GM19240 (cell line): Measurements from ENCODE around the gene ZNF491.
"Not testable (repeated sequence)": the region's sequence is repeated elsewhere in the genome, so short reads cannot be mapped to it uniquely, and the experiment has no call there.

Experiments
- DNase-seq: peaks from one replicate; pipeline ENCODE4 v3.0.0; 2011; ENCODE audit warnings: low spot score; ENCODE audit not compliant: insufficient read length

ZNF491 gene

DNA sequence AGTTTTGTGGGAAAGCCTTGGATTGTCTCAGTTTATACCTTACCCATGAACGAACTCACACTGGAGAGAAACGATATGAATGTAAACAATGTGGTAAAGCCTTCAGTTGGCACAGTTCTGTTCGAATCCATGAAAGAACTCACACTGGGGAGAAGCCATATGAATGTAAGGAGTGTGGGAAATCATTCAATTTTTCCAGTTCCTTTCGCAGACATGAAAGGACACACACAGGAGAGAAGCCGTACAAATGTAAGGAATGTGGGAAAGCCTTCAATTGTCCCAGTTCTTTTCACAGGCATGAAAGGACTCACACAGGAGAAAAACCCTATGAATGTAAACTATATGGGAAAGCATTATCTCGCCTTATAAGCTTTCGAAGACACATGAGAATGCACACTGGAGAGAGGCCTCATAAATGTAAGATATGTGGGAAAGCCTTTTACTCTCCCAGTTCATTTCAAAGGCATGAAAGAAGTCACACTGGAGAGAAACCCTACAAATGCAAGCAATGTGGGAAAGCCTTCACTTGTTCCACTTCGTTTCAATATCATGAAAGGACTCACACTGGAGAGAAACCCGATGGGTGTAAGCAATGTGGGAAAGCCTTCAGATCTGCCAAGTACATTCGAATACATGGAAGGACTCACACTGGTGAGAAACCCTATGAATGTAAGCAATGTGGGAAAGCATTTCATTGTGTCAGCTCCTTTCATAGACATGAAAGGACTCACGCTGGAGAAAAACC lies 8.2 kb downstream of the ZNF491 start:
- no peak for DNase-seq

- no peak for DNase-seq
Measured at GRCh38 chr19:11807099-11807380, 8.7 kb downstream of the ZNF491 start.

DNA sequence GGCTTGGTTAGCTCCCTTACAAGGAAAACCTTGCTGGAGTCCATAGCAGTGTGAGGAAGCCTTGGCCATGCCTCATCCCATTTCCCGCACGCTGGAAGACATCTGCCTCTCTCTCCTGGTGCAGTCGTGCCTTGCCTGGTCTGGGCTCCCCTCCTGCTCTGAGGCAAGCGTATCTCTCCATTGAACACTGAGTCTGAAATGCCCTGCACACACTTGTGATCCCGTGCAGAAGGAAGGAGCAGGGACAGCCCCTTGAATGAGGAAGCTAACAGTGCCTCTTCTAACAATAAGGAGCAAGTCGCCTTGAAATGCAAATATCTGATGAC lies 15.3 kb downstream of the ZNF491 start:
- DNase-seq: peak; percentile 11

- peak; percentile 95 for DNase-seq
Measured at GRCh38 chr19:11814029-11814699, 15.8 kb downstream of the ZNF491 start, which contains the start of gene ZNF440. ZNF440 (plus strand) TSS chr19:11814273; CDS start chr19:11814448, 175 bp downstream.

DNA sequence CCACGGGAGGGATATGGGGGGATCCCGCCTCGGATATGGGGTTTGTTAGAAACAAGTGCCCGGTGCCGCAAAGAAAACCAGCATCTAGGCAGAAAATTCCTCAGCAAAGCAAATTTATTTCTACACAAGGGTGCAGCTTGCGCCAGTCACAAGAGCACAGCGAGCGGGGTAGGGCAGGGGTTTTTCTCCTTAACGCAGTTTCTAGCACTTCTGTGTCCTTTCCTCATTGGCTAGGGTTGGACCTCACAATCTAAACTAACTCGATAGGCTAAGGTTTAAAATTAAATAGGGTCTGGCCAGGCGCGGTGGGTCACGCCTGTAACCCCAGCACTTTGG lies 16.3 kb downstream of the ZNF491 start:
- no peak for DNase-seq

- no peak for DNase-seq
Measured at GRCh38 chr19:11821474-11822109, 23.3 kb downstream of the ZNF491 start.

DNA sequence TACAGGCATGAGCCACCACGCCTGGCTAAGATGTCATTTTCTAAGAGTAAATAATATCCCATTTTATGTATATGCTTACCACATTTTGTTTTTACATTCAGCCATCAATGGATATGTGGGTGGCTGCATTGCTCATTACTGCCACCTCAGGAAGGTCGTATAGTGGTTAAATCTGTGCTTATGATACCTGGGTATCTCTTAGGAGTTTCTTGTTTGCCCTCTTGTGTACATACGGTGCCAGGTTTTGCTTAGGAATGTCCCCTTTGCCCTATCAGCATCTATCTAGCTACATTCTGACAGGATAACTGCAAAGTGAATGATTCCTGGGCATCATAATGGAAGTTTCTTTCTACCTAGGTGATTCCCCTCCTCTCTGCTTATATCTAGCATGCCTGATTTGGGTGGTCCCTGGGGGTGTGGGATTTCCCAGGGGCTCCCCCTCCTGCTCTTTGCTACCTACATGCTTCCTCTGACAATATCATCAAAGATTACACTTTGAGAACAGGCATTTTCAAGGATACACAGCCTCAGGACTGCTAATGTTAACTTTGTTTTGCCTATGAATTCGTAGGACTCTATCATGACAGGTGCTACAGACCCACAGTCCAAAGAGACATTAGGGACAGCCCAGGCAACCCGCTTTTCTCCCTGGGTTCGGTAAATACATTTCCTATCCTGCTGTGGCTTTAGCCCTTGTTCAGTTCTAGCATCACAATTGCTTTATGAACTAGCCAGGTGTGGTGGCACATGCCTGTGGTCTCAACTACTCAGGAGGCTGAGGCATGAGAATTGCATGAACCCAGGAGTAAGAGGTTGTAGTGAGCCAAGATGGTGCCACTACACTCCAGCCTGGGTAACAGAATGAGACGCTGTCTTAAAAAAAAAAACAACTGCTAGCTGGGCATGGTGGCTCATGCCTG lies 30.9 kb downstream of the ZNF491 start:
- not testable (repeated sequence) for DNase-seq

DNA sequence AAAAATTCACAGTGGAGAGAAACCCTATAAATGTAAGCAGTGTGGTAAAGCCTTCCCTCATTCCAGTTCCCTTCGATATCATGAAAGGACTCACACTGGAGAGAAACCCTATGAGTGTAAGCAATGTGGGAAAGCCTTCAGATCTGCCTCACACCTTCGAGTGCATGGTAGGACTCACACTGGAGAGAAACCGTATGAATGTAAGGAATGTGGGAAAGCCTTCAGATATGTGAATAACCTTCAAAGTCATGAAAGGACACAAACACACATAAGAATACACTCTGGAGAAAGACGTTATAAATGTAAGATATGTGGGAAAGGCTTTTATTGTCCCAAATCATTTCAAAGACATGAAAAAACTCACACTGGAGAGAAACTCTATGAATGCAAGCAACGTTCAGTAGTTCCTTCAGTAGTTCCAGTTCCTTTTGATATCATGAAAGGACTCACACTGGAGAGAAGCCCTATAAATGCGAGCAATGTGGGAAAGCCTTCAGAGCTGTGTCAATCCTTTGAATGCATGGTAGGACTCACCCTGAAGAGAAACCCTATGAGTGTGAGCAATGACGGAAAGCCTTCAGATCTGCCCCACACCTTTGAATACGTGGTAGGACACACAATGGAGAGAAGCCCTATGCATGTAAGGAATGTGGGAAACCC lies 34.1 kb downstream of the ZNF491 start:
- no peak for DNase-seq

DNA sequence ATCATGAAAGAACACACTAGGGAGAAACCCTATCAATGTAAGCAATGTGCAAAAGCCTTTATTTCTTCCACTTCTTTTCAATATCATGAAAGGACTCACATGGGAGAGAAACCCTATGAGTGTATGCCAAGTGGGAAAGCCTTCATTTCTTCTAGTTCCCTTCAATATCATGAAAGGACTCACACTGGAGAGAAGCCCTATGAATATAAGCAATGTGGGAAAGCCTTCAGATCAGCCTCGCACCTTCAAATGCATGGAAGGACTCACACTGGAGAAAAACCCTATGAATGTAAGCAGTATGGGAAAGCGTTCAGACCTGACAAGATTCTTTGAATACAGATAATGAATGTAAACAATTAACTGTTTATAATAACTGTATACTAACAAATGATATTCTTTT lies 35.2 kb downstream of the ZNF491 start:
- no peak for DNase-seq

- DNase-seq: not testable (repeated sequence)
Measured at GRCh38 chr19:11835626-11836066, 37.3 kb downstream of the ZNF491 start.

- no peak for DNase-seq
Measured at GRCh38 chr19:11843722-11844121, 45.4 kb downstream of the ZNF491 start.

DNA sequence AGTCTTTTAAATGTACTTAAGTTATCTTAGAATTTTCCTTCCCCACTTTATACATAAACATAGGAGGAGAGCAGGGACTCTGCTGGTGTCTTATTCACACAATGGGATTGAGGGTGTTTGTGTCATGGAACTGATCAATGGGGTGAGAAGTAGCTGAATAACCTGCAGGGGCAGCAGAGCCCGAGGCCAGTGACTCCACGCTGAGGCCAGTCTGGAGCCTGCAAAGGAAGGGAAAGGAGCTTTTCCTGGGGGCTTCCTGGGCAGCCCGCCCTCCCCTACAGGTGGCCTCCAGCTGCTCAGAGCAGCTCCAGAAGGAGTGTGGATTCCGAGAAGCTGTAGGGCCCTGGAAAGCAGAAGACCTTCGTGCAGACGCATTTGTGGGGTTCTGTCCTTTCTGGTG lies 49.3 kb downstream of the ZNF491 start:
- DNase-seq: not testable (repeated sequence)

DNA sequence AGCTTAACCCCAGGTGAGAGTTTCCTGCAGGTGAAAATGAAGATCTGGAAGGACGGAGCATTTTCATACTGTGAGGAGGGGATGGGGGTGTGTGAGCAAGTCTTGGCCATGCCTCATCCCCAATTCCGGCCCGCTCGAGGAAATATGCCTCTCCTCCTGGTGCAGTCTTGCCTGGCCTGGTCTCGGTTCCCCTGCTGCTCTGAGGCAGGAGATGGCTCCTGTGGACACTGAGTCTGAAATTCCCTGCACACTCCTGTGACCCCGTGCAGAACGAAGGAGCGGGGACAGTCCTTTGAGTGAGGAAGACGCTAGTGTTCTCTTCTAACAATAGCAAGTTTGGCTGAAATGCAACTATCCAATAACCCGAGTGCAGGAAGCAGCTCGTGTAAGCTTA lies 49.9 kb downstream of the ZNF491 start:
- no peak for DNase-seq

DNA sequence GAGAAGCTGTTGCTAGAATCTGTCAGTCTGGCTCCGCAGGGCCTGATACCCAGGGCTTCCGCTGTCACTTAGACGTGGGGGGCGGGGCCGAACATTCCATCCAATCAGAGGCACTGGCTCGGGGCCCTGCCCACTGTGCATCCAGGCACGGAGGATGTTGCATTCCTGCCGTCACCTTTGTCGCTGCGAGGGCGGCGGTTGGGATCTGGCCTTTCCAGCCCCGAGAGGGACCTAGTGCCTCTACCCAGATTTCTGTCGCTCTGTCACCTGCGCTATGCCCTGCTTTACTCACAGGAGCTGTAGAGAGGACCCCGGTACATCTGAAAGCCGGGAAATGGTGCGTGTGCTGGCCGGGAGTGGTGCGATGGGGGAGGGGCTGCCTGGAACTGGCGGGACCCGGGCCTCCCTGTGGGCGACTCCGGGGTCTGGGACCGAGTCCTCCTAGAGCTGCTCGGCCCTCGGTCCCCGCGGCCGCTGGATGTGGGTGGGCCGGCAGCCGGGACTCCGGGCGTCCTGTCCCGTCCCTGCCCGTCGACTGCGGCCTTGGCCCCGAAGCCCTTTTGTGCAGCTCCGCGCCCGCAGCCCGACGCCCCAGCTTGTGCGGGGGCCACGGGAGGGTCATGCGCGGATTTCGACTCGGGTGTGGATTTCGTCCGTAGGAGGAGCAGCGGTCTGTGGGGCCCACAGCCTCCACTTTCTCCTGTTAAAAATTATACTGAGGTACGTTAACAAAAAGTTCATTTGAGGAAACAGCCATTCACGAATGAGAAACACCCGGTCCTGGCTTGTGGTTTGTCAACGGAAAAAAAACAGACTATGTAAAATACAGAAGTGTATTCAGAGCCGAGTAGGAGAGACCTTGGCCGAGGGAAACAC lies 50.5 kb downstream of the ZNF491 start, which contains the start of gene ZNF439:
ZNF439 (plus strand) TSS at position 133 of the 876 bp plus-strand sequence; CDS start at position 275, 142 bp downstream.
- DNase-seq: peak; percentile 68

GRCh38 chr19:11850289-11850688 lies 52.0 kb downstream of the ZNF491 start:
- not testable (repeated sequence) for DNase-seq

- no peak for DNase-seq
Measured at GRCh38 chr19:11853358-11853757, 55.0 kb downstream of the ZNF491 start.

- no peak for DNase-seq
Measured at GRCh38 chr19:11856596-11857250, 58.4 kb downstream of the ZNF491 start.
